ENCODE results near the gene RSBN1.
"Not testable (repeated sequence)": the region's sequence is repeated elsewhere in the genome, so short reads cannot be mapped to it uniquely, and the experiment has no call there.

Gene RSBN1

GRCh38 chr1:113780374-113781146, 31.7 kb downstream of the RSBN1 start:
- DNase-seq: no peak

DNA sequence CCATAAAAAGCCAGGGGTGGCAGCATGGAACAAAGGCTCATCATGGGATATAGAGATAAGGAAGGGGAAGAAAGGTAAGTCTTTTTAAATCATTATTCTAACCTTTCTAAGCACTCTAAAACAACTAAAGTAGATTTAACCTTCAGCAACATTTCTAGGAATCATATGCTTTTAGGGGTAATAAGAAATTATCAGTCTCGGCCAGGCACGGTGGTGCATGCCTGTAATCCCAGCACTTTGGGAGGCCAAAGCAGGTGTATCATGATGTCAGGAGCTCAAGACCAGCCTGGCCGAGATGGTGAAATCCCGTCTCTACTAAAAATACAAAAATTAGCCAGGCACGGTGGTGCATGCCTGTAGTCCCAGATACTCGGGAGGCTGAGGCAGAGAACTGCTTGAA, 32.7 kb downstream of the RSBN1 start:
- no peak for DNase-seq

GRCh38 chr1:113777561-113777960, 34.7 kb downstream of the RSBN1 start:
- no peak for DNase-seq

GRCh38 chr1:113770031-113770430, 42.2 kb downstream of the RSBN1 start:
- no peak for DNase-seq

DNA sequence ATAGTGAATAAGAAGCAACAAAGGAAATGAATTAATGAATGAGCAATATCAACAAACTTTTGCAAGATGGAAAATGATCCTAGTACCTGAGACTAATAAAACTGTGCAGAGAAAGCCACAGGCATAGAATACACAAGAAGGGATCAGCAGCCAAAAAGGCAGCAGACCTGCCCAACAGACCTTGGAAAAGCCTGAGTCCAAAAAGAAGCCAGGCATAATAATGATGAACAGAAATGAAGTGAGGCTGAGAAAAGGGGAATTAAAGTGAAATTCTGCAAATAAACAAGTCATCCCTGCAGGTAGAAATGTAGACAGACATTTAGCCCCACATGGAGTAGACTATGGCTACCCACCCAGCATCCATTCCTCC, 42.7 kb downstream of the RSBN1 start:
- DNase-seq: no peak

DNA sequence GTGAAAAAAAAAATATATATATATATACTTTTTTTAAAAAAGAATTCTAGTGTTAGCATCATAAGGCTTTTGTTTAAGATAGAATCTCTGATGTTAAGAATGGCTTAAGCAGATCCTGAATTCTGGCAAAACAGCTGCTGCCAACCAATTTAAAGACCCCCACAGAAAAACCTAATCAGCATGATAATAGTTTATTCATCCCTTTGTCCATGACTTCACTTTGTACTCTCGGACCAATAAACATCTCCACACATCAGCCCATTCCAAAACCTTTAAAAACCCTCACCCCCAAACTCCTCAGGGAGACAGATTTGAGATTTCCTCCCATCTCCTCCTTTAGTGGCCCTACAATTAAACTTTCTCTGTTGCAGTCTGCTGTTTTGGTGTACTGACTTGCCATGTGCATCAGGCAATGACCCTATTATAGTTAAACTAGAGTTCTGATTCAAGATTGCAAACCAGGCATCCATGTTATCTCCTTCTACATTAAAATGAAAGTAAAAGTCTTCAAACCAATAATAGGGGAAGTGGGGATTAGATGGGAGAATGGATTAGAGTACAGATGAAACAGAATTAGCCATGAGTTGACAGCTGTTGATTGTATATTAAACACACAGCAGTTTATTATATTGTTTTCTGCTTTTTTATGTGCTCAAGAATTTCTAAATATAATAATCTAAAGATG, 43.2 kb downstream of the RSBN1 start:
- DNase-seq: no peak

GRCh38 chr1:113765306-113766230, 46.7 kb downstream of the RSBN1 start:
- no peak for DNase-seq

- no peak for DNase-seq
These were observed 48.6 kb downstream of the RSBN1 start for GRCh38 chr1:113763661-113764060.

- DNase-seq: no peak
These were observed 50.3 kb downstream of the RSBN1 start for GRCh38 chr1:113761937-113762336.

- DNase-seq: no peak
These were observed 51.9 kb downstream of the RSBN1 start for GRCh38 chr1:113760102-113761080.

DNA sequence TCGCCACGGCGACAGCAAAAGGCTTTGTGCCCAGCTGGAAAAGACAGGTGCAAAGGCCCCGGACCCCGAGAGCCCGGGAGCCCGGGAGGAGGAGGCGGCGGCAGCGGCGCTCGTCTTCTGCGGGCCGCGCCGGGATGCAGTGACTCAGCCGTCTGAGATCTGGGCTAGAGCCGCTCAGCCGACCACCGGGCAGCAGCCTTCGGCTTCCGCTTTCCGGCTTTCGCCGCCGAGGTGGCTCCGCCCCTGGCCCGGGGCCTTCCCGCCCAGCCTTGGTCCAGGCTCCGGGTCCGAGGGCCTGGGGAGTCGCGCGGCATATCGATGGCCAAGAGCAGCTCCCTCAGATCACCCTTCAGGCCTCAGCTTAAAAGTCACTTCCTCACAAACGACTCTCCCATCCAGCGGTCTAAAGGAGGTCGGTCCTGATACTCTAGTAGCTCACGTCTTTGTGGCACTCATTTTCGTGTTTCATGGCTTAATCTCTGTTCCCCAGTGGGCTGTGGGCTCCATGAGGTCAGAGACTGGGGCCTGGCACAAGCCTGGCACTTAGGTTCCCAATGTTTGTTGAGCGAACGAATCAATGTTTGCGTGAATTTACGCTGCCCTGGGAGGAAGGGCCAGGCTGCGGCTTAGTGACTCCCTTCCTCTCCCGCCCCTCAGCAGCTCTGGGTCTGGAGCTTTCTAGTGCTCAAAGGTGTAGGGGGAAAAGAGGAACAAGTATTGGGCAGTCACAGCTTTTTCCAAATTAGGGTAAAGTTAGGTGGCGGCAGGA, 52.8 kb downstream of the RSBN1 start, which contains the start of gene PHTF1:
TSS of gene PHTF1 (minus strand) at position 154 of the 769 bp plus-strand sequence. CDS start 783 bp downstream, outside the sequence.
- no peak for DNase-seq

DNA sequence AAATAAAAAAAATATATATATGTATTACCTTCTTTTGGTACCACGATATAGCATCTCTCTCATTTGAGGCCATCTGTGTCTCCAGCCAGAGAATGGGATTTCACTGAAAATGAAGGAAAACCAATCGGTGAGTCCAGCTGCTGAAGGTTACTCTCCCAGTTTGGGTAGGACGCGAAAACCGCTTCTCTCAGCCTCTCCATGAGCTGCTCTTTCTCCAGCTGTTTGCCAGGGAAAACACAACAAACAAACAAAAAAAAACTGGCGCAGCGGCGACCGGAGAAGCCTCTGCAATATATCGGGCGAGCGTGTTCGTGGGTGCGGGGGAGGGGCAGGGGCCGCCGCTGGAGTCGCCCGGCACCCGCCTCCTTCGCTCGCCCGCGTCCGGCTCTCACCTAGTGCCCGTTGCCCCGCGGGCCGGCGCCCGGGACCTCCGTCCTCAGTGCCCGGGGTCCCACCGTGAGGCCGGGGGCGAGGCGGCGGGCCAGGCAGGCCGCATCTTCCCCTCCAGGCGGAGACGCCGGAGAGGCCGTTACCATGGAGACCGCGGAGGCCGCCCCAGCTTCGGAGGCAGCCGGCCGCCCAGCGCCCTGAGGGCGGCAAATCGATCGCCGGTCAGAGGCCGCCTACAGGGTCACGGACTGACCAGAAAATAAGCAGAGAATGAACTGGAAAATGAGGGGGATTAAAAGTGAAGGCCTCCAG, 53.5 kb downstream of the RSBN1 start:
- no peak for DNase-seq

DNA sequence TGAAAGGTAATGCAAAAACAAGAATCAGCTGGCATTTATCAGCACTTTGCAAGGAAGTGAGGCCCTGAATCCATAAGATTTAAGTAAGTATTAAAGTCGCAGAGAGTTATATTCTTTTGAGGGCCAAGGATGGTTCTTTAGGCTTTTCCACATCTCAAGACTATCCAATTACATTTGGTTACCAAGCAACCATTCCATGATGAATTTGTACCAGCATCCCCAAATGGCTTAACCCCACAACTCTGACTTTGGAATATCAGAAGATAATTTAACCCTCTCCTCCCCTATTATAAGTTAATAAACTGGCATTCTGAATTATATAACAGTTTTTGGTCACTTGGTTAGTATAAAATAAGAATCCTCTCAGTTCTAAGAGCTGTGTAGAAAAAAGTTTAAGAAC, 55.8 kb downstream of the RSBN1 start:
- no peak for DNase-seq

DNA sequence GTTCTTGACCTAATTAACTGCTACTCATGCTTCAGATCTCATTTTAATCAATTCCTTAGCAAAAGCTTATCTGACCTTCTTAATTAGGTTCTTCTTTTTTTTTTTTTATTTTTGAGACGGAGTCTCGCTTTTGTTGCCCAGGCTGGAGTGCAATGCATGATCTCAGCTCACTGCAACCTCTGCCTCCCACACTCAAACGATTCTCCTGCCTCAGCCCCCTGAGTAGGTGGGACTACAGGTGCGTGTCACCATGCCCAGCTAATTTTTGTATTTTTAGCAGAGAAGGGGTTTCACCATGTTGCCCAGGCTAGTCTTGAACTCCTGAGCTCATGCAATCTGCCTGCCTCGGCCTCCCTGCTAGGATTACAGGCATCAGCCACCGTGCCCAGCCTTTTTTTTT, 58.9 kb downstream of the RSBN1 start:
- DNase-seq: not testable (repeated sequence)

DNA sequence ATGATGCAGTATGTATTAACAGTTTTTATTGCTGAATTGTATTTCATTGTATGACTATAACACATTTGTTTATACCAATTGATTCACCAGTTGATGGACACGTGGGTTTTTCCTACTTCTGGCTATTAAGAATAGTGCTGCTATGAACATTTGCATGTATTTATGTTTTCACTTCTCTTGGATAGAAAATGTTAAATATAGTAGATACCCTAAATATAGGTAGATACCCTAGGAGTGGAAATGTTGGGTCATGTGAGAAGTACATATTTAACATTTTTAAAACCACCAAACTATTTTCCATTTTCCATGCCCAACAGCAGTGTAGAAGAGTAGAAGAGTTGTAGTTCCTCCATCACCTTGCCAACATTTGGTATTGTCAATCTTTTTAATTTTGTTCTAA, 60.8 kb downstream of the RSBN1 start:
- DNase-seq: no peak

GRCh38 chr1:113751114-113751513, 61.2 kb downstream of the RSBN1 start:
- DNase-seq: no peak

GRCh38 chr1:113749402-113749801, 62.9 kb downstream of the RSBN1 start:
- DNase-seq: no peak

GRCh38 chr1:113747376-113747775, 64.9 kb downstream of the RSBN1 start:
- no peak for DNase-seq

DNA sequence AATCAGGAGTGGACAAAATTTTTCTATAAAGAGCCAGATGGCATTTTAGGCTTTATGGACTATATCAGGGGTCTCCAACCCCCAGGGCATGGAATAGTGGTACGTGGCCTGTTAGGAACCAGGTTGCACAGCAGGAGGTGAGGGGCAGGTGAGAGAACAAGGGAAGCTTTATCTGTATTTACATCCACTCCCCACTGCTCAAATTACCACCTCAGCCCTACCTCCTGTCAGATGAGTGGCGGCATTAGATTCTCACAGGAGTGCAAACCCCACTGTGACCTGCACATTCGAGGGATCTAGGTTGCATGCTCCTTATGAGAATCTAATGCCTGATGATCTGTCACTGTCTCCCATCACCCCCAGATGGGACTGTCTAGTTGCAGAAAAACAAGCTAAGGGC, 66.9 kb downstream of the RSBN1 start:
- DNase-seq: no peak

DNA sequence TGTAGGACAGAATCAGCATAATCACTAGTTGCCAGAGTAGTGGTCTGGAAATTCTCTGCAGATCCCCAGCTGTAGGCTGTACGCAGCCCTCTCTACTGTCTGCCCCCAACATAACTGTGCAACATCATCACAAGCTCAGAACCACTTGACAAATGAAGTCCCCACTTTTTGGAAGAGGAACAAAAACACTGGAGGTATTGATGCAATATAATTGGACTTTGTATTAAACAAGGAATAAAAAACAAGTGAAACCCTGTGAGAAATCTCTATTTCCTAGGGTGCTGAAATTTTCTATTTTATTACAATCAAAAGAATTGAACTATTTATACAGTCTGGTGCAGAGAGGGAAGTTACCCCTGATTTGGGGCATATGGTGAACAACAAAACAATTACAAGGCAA, 68.2 kb downstream of the RSBN1 start:
- DNase-seq: no peak

- DNase-seq: no peak
These were observed 69.8 kb downstream of the RSBN1 start for GRCh38 chr1:113742515-113742914.
